ENCODE results near the gene TFCP2.

Gene TFCP2

GRCh38 chr12:51056242-51056641, 116.7 kb downstream of the TFCP2 start:
- TF ChIP-seq CTCF (IDR thresholded peaks at IDR 0.05; ENCODE audit: low read length) (no peak), EZH2phosphoT487 (IDR thresholded peaks at IDR 0.05; ENCODE audit: low read length) (no peak), EZH2 (optimal IDR thresholded peaks at IDR 0.05; ENCODE audit: low read depth, low read length) (no peak)
- Histone ChIP-seq H3K79me2 (ENCODE audit: low read length) (no peaks in the 10 kb centered on the region), H2AFZ (ENCODE audit: low read length) (no peak overlapping the region), H3K9me3 (replicated peaks; ENCODE audit: insufficient read depth, low read length) (no peaks in the 10 kb centered on the region), H3K9me2 (replicated peaks; ENCODE audit: insufficient read depth, low read length) (no peaks in the 10 kb centered on the region), H3K27me3 (replicated peaks; ENCODE audit: insufficient read depth, low read length) (no peaks in the 10 kb centered on the region), H4K20me1 (ENCODE audit: insufficient read depth, low read length) (no peaks in the 10 kb centered on the region), H3K4me2 (ENCODE audit: low read depth, low read length) (no peak overlapping the region), H3K4me3 (ENCODE audit: low read length) (no peak overlapping the region), H3K9ac (ENCODE audit: low read length) (no peak overlapping the region), H3K4me1 (ENCODE audit: low read length) (no peaks in the 10 kb centered on the region), H3K36me3 (replicated peaks; ENCODE audit: insufficient read depth, low read length) (peaks cover 3% of the 10 kb centered on the region), H3K27ac (ENCODE audit: low read length) (no peak overlapping the region), H3F3A (ENCODE audit: insufficient read depth, low read length) (no peaks in the 10 kb centered on the region)
- DNase-seq: no peak

- Histone ChIP-seq H3K27ac (ENCODE audit: low read length) (no peak overlapping the region), H3F3A (ENCODE audit: insufficient read depth, low read length) (no peaks in the 10 kb centered on the region), H3K4me1 (ENCODE audit: low read length) (no peaks in the 10 kb centered on the region), H3K4me2 (ENCODE audit: low read depth, low read length) (no peak overlapping the region), H3K79me2 (ENCODE audit: low read length) (peaks cover 5% of the 10 kb centered on the region), H3K9me2 (replicated peaks; ENCODE audit: insufficient read depth, low read length) (no peaks in the 10 kb centered on the region), H3K9me3 (replicated peaks; ENCODE audit: insufficient read depth, low read length) (no peaks in the 10 kb centered on the region), H3K9ac (ENCODE audit: low read length) (no peak overlapping the region), H4K20me1 (ENCODE audit: insufficient read depth, low read length) (no peaks in the 10 kb centered on the region), H3K4me3 (ENCODE audit: low read length) (no peak overlapping the region), H2AFZ (ENCODE audit: low read length) (no peak overlapping the region), H3K36me3 (replicated peaks; ENCODE audit: insufficient read depth, low read length) (peaks cover 3% of the 10 kb centered on the region), H3K27me3 (replicated peaks; ENCODE audit: insufficient read depth, low read length) (no peaks in the 10 kb centered on the region)
- no peak for TF ChIP-seq CTCF (IDR thresholded peaks at IDR 0.05; ENCODE audit: low read length)
- no peak for TF ChIP-seq EZH2 (optimal IDR thresholded peaks at IDR 0.05; ENCODE audit: low read depth, low read length)
- TF ChIP-seq EZH2phosphoT487 (IDR thresholded peaks at IDR 0.05; ENCODE audit: low read length): no peak
- no peak for DNase-seq
These were observed 117.9 kb downstream of the TFCP2 start for GRCh38 chr12:51055060-51055459.

- Histone ChIP-seq H3K9ac (ENCODE audit: low read length) (no peak overlapping the region), H3K9me2 (replicated peaks; ENCODE audit: insufficient read depth, low read length) (no peaks in the 10 kb centered on the region), H3K4me3 (ENCODE audit: low read length) (no peak overlapping the region), H3K4me1 (ENCODE audit: low read length) (peaks cover 10% of the 10 kb centered on the region; the same call in 1 of the 2 replicates), H3K36me3 (replicated peaks; ENCODE audit: insufficient read depth, low read length) (peaks cover 3% of the 10 kb centered on the region), H3K27me3 (replicated peaks; ENCODE audit: insufficient read depth, low read length) (no peaks in the 10 kb centered on the region), H3F3A (ENCODE audit: insufficient read depth, low read length) (peaks cover 10% of the 10 kb centered on the region), H3K9me3 (replicated peaks; ENCODE audit: insufficient read depth, low read length) (no peaks in the 10 kb centered on the region), H3K27ac (ENCODE audit: low read length) (no peak overlapping the region), H4K20me1 (ENCODE audit: insufficient read depth, low read length) (no peaks in the 10 kb centered on the region), H3K4me2 (ENCODE audit: low read depth, low read length) (no peak overlapping the region), H2AFZ (ENCODE audit: low read length) (no peak overlapping the region), H3K79me2 (ENCODE audit: low read length) (peaks cover 24% of the 10 kb centered on the region)
- TF ChIP-seq EZH2phosphoT487 (IDR thresholded peaks at IDR 0.05; ENCODE audit: low read length) (no peak), EZH2 (optimal IDR thresholded peaks at IDR 0.05; ENCODE audit: low read depth, low read length) (no peak), CTCF (IDR thresholded peaks at IDR 0.05; ENCODE audit: low read length) (no peak)
- no peak for DNase-seq
These were observed 121.1 kb downstream of the TFCP2 start for GRCh38 chr12:51051787-51052186.

Data from MM.1S (cell line).